ENCODE measurements around the gene REEP1.

REEP1 gene

GRCh38 chr2:86193901-86194567 is 143.4 kb downstream of the REEP1 start:
- no peak for DNase-seq

- no peak for DNase-seq
Measured at GRCh38 chr2:86189782-86190416, 147.5 kb downstream of the REEP1 start.

GRCh38 chr2:86186431-86186830 is 151.0 kb downstream of the REEP1 start:
- no peak for DNase-seq

DNA sequence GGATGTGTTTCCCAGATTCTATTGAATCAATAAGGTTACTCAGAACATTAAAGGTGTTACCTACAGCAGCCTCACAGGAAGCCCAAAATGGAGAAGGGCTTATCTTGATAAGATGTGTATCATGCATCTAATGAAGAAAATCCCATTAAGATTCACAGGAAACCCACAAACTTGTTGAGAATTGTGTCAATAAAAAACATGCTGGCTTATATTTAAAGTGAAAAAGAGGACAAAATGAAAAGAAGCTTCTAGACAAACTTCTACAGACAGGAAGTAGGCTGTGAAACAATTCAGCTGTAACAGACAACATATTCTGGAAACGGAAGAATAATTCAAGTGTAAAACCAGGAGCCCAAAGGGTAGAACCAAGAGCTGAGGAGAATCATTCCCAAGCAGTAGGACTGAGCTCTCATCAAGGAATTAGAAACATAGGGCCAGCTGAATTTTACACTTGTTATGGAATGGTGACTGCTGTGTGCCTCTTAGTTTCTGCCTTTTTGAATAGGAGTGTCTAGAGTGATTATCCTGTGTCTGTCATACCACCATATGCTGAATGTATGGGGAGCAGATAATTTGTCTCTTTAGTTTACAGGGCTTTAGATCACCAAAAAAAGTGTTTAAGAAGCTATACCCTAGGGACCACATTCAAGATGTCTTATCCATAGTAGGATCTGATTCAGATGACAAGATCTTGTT is 151.8 kb downstream of the REEP1 start:
- no peak for DNase-seq

- no peak for DNase-seq
Measured at GRCh38 chr2:86176597-86176996, 160.8 kb downstream of the REEP1 start.

GRCh38 chr2:86175828-86176227 is 161.6 kb downstream of the REEP1 start:
- no peak for DNase-seq

DNA sequence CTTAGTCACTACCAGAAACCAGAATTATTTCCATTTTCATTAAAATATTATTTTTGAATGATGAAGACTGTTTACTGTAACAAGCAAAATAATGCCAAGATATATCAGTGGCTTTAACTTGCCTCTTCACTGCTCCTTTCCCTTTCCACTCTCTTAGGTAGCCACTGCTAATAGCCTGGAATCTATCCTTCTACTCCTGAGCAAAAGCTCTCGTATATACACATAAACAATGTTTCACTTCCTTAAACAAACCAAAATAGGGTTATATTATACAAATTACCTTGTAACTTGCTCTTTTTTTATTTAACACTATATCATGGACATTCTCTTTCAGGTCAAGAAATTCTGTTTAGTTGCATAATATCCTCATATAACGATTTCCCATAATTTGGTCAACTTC is 163.0 kb downstream of the REEP1 start:
- no peak for DNase-seq

DNA sequence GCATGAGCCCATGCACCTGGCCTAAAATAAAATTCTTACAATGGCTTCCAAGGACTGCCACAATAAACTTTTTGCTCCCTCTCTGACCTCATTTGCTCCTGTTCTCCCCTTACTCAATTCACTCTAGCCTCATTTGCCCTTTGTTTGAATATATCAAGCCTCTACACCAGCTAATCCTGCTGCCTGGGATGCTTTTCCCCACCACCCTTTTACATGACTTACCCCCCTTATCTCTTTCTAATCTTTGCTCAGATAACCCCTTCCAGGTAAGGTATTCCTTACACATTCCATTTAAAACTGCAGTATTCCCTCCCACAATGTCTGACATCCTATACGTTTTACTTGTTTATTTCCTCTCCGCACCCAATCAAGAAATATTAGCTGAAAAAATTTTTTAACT is 164.8 kb downstream of the REEP1 start:
- no peak for DNase-seq

- DNase-seq, result no peak
Measured at GRCh38 chr2:86171295-86171694, 166.1 kb downstream of the REEP1 start.

DNA sequence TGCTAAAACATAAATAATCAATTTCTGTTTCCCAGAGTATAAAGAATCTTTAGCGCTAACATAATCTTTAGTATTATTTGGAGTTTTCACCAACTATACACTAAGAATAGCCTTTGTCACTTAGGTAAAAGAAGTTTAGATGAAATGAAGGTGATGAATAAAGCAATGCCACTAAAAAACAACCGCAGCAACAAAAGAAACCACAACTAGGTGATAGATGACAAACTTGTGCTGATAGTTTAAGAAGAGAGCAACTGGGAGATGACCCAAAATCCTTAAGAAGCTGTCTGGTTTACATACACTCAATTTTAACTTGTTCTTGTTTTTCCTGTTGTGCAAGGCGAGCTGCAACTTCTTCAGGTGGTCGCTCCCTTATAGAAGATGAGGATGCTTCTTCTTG is 167.0 kb downstream of the REEP1 start:
- DNase-seq, result no peak
